ENCODE data around the gene ALOX12B.

The ALOX12B gene

DNA sequence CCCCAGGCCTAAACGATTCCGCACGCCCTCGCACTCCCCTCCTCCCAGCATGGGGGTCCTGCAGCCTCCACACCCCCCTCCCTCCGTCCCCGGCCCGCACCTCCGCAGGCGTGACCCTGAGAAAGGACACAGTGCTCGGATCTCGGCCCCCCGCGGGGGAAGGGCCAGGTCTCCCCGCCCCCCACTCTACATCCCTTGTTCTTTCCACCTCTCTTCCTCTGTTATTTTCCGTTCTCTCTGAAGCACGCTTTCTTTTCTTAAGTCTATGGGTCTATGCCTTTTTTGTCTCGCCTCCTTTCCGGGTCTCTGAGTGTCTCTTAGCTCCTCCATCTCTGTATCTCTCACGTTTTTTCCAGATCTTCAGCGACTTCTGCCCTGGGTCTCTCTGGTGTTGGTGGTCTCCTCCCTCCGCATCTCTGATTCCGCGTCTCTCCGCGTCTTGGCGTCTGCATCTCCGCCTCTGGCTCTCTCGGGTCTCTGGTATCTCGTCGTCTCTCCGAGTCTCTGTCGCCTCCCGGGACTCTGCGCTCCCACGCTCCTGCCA lies 38.5 kb upstream of the ALOX12B start:
- TF ChIP-seq, protein P1, sequence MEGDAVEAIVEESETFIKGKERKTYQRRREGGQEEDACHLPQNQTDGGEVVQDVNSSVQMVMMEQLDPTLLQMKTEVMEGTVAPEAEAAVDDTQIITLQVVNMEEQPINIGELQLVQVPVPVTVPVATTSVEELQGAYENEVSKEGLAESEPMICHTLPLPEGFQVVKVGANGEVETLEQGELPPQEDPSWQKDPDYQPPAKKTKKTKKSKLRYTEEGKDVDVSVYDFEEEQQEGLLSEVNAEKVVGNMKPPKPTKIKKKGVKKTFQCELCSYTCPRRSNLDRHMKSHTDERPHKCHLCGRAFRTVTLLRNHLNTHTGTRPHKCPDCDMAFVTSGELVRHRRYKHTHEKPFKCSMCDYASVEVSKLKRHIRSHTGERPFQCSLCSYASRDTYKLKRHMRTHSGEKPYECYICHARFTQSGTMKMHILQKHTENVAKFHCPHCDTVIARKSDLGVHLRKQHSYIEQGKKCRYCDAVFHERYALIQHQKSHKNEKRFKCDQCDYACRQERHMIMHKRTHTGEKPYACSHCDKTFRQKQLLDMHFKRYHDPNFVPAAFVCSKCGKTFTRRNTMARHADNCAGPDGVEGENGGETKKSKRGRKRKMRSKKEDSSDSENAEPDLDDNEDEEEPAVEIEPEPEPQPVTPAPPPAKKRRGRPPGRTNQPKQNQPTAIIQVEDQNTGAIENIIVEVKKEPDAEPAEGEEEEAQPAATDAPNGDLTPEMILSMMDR (IDR thresholded peaks at IDR 0.05), result no peak
- H3K4me3 ChIP-seq, result peak overlapping the region; percentile 92
- H3K27ac ChIP-seq, result peak overlapping the region; percentile 36 to 78
- DNase-seq (ENCODE audit: low spot score), result no peak

- peak overlapping the region; percentile 92 for H3K4me3 ChIP-seq
- peak; percentile 89 for DNase-seq (ENCODE audit: low spot score)
- H3K27ac ChIP-seq, result peak overlapping the region; percentile 36 to 66
- TF ChIP-seq, protein P1 (IDR thresholded peaks at IDR 0.05), result no peak
These were observed 37.8 kb upstream of the ALOX12B start for GRCh38 chr17:8125154-8125946.

DNA sequence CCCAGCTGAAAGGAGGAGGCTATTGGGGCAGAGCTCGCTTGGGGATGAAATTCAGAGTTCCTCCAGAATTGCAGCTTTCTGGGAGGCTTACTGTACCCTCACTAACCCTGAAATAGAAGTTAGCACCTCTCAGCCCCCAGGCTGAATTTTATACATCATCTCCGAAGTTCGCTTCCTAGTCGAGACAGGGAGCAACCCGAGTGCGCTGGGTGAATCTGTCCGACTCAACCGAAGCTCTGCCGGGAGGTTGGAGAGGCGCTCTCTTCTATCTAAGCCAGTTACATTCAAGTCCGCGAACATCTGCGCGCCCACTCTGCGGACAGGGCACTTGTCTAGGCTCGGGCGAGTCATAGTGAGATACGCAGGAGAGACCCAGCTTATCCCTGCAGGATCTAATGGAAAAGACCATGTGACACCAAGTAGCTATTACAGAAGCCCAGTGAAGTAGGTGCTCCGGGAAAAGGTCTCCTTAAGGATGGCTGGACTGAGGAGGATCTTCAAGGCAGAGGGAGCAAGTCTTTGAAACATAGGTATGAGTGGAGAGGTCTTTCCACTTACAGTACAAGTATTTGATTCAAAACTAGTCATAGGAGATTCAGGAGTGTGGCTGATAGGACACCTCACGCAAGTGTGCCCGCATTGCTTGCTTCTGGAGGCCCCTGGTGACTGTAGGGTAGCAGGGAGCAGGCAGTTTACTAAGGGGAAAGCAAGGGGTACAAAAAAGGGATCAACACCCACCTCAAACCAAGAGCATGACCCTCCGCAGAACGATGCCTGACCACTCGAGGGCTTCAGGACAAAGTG lies 37.0 kb upstream of the ALOX12B start:
- no peak for DNase-seq (ENCODE audit: low spot score)
- H3K27ac ChIP-seq, result no peak overlapping the region
- TF ChIP-seq, protein P1 (IDR thresholded peaks at IDR 0.05), result no peak
- peak overlapping the region; percentile 92 for H3K4me3 ChIP-seq

DNA sequence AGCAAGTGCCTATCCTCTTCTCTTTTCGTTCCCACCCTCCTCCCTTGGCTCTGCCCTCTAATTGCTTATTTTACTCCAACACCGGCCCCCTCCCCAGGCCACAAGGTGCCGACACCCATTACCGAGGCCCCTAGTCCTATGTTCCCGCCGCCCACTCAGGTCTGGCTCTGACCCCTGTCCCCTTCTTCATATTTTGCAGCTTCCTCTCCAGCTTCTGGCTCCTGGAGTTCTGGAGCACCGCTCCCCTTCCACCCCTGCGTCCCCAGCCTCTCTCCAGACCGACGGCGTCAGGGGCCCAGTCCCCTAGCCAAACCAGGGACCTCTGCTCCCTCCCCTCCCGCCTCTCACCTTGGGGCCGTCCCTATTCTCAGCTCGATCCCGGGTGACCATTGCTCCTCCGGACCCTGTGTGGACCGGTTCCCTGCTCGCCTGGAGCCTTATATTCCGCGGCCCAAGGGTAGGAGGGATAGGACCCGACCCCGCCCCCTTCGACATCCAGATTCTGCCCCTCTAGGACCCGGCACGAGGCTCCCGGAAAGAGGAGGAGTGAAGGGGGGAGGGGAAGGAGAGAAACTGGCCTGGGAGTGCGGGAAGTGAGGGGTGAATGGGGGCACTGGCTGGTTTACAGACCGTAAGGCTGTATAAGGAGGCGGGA lies 36.3 kb upstream of the ALOX12B start, which contains the start of gene HES7:
Gene HES7, minus strand, starts transcription at position 412 of the 655 bp plus-strand sequence. Its CDS starts 22 bp downstream, at position 390.
- peak within 1 kb of the TSS; percentile 92 for H3K4me3 ChIP-seq
- H3K27ac ChIP-seq, result peak within 1 kb of the TSS in 1 of 2 donors; percentile 76
- TF ChIP-seq, protein P1 (IDR thresholded peaks at IDR 0.05), result no peak
- no peak for DNase-seq (ENCODE audit: low spot score)

- TF ChIP-seq, protein P1 (IDR thresholded peaks at IDR 0.05), result no peak
- peak overlapping the region in 1 of 2 donors; percentile 76 for H3K27ac ChIP-seq
- H3K4me3 ChIP-seq, result peak overlapping the region; percentile 92
- peak; percentile 79 for DNase-seq (ENCODE audit: low spot score)
These were observed 35.6 kb upstream of the ALOX12B start for GRCh38 chr17:8122924-8123694.

DNA sequence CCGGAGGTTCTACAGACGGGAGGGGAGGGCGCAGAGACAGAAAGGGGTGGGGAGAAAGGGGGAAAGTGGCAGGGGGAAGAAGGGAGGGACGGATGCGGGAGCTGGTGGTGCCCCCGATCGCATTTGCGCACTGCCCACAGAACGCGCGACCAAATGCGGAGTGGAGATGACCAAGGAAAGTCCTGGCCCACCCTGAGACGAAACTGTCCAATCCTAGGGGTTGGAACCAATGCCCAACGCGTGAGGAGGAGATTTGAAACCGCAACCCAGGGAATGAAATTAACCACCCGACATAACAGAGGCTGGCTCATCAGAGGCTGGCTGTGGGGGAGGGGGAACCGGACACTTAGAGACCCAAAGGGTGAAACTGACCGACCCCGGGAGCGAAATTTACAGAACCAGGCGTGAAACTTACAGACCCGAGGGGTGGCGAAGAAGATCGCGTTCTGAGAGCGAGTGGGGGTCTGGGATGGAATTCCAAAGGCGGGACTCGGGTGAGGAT lies 35.0 kb upstream of the ALOX12B start:
- H3K27ac ChIP-seq, result peak overlapping the region; percentile 37 to 76
- TF ChIP-seq, protein P1 (IDR thresholded peaks at IDR 0.05), result no peak

More for the DNA sequence above, 35.0 kb upstream of the ALOX12B start:
- no peak for DNase-seq (ENCODE audit: low spot score)
- H3K4me3 ChIP-seq, result peak overlapping the region; percentile 92
